ENCODE measurements around the gene PMEPA1. TPM values are rescaled to one million over a fixed set of nuclear protein-coding genes. Genes with fewer than 3 reads are reported as not detected.

PMEPA1 gene, protein sequence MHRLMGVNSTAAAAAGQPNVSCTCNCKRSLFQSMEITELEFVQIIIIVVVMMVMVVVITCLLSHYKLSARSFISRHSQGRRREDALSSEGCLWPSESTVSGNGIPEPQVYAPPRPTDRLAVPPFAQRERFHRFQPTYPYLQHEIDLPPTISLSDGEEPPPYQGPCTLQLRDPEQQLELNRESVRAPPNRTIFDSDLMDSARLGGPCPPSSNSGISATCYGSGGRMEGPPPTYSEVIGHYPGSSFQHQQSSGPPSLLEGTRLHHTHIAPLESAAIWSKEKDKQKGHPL
- total RNA-seq (ENCODE audit: low replicate concordance) = 1.3 and 11.0 TPM in 2 replicates

DNA sequence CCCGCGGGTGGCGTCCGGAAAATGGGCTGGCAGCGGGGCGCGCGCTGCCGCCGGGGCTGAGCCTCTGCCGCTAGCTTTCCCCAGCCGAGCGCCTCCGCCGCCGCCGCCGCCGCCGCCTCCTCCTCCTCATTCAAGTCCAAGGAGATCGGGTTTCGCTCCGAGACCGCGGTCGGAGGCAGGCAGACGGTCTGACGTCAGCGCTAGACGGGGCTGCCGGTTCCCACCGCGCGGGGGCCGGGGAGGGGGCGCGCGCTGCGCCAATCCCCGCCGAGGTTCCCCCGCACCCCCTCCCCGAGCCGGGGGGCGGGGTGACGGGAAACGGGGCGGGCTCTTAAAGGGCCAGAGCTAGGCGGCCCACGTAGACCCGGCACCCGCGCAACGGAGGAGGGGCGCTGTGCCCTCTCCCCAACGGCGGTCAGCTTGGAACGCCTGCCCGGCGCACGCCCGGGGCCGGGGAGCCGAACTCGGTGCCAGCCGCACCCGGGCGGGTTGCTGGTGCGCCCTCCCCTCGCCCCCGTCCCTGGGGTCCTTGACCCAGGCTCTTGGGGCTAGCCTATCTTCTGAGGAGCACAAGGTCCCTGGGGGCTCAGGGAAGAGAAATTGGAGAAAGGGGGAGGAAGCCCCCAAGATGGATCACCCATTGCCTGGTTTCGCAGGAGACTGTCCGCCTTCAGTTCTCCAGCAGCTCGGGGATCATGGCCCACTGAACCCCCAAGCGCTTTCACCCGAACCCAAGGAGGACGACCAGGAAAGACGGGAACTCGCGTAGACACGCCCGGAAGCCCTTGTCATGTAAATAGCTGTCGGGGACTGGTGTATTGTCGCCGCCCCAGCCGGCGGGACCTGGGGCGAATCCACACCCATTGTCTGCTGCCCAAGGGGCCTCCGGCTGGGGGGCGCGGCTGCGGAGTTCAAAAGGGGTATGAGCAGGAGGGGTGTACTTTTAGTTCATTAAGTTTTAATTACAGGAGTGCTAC lies at the start of gene PMEPA1:
TSS of gene PMEPA1 (minus strand) at position 193 of the 977 bp plus-strand sequence. CDS start 433 bp downstream, outside the sequence.

GRCh38 chr20:57620274-57620990 lies 89.4 kb downstream of the PMEPA1 start, which contains the start of gene ZBP1:
Gene ZBP1, minus strand, starts transcription at chr20:57620426. Its CDS starts 131 bp downstream, at chr20:57620295.

Other genes with a start within 250 kb of the PMEPA1 start
- gene CTCFL, start 184.9 kb downstream of the PMEPA1 start, total RNA-seq (ENCODE audit: low replicate concordance) = not detected in 2 replicates
- gene PCK1, start 148.9 kb downstream of the PMEPA1 start, total RNA-seq (ENCODE audit: low replicate concordance) = not detected in 2 replicates
- not detected in 2 replicates for gene ZBP1, start 89.6 kb downstream of the PMEPA1 start, total RNA-seq (ENCODE audit: low replicate concordance)